ENCODE data around the gene PNPLA8.

PNPLA8 gene

GRCh38 chr7:108440613-108441012 lies 85.3 kb downstream of the PNPLA8 start:
- H3K27ac ChIP-seq (ENCODE audit: low read depth, low read length): 0 out of 2 replicates have a peak overlapping the region, but pooled peaks have one; percentile 30
- no peak overlapping the region for H3K4me3 ChIP-seq (ENCODE audit: low read depth, low read length)
- no peaks in the 10 kb centered on the region for H3K9me3 ChIP-seq (ENCODE audit: control insufficient read depth, insufficient read depth, low read depth, low read length)
- no peaks in the 10 kb centered on the region for H3K36me3 ChIP-seq (ENCODE audit: control insufficient read depth, insufficient read depth, low read length)
- H3K9ac ChIP-seq (ENCODE audit: low read length): no peak overlapping the region
- H3K27me3 ChIP-seq (ENCODE audit: control insufficient read depth, insufficient read depth, low read length): no peaks in the 10 kb centered on the region
- H3K4me1 ChIP-seq (ENCODE audit: control insufficient read depth, insufficient read depth, low read length): no peaks in the 10 kb centered on the region

DNA sequence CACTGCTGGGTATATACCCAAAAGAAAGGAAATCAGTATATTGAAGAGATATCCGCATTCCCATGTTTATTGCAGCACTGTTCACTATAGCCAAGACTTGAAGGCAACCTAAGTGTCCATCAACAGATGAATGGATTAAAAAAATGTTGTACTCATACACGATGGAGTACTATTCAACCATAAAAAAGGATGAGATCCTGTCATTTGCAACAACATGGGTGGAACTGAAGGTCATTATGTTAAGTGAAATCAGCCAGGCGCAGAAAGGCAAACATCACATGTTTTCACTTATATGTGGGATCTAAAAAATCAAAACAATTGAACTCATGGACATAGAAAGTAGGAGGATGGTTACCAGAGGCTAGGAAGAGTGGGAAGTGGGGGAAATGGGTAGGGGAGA lies 89.0 kb downstream of the PNPLA8 start:
- H3K9ac ChIP-seq (ENCODE audit: low read length): no peak overlapping the region
- H3K4me1 ChIP-seq (ENCODE audit: control insufficient read depth, insufficient read depth, low read length): no peaks in the 10 kb centered on the region
- no peaks in the 10 kb centered on the region for H3K9me3 ChIP-seq (ENCODE audit: control insufficient read depth, insufficient read depth, low read depth, low read length)
- H3K4me3 ChIP-seq (ENCODE audit: low read depth, low read length): no peak overlapping the region
- no peak overlapping the region for H3K27ac ChIP-seq (ENCODE audit: low read depth, low read length)
- no peaks in the 10 kb centered on the region for H3K36me3 ChIP-seq (ENCODE audit: control insufficient read depth, insufficient read depth, low read length)
- H3K27me3 ChIP-seq (ENCODE audit: control insufficient read depth, insufficient read depth, low read length): no peaks in the 10 kb centered on the region

DNA sequence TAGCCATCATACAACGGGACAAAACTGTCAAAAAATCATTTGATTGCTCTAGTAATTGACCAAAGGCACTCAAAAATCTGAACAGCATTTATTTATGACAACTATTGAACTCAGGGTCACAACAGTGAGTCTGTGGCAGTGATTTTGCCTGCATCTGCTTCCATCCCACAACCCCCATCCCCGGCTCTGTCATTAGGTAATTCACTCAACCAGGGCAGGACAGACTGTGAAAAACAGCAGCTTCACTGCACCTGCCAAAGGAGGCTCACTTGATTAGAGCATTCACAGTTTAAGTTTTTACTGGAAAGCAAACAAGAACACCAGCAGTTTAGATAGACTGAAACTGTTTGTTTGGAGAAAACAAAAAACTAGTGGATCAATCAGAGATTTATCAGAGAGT lies 91.9 kb downstream of the PNPLA8 start:
- H3K9me3 ChIP-seq (ENCODE audit: control insufficient read depth, insufficient read depth, low read depth, low read length): no peaks in the 10 kb centered on the region
- H3K4me1 ChIP-seq (ENCODE audit: control insufficient read depth, insufficient read depth, low read length): no peaks in the 10 kb centered on the region
- H3K27me3 ChIP-seq (ENCODE audit: control insufficient read depth, insufficient read depth, low read length): no peaks in the 10 kb centered on the region
- H3K36me3 ChIP-seq (ENCODE audit: control insufficient read depth, insufficient read depth, low read length): no peaks in the 10 kb centered on the region
- H3K9ac ChIP-seq (ENCODE audit: low read length): no peak overlapping the region
- no peak overlapping the region for H3K4me3 ChIP-seq (ENCODE audit: low read depth, low read length)
- no peak overlapping the region for H3K27ac ChIP-seq (ENCODE audit: low read depth, low read length)

GRCh38 chr7:108431099-108431498 lies 94.8 kb downstream of the PNPLA8 start:
- no peaks in the 10 kb centered on the region for H3K36me3 ChIP-seq (ENCODE audit: control insufficient read depth, insufficient read depth, low read length)
- H3K4me1 ChIP-seq (ENCODE audit: control insufficient read depth, insufficient read depth, low read length): no peaks in the 10 kb centered on the region
- no peak overlapping the region for H3K27ac ChIP-seq (ENCODE audit: low read depth, low read length)
- H3K27me3 ChIP-seq (ENCODE audit: control insufficient read depth, insufficient read depth, low read length): no peaks in the 10 kb centered on the region
- H3K9ac ChIP-seq (ENCODE audit: low read length): no peak overlapping the region
- H3K9me3 ChIP-seq (ENCODE audit: control insufficient read depth, insufficient read depth, low read depth, low read length): no peaks in the 10 kb centered on the region
- H3K4me3 ChIP-seq (ENCODE audit: low read depth, low read length): no peak overlapping the region

DNA sequence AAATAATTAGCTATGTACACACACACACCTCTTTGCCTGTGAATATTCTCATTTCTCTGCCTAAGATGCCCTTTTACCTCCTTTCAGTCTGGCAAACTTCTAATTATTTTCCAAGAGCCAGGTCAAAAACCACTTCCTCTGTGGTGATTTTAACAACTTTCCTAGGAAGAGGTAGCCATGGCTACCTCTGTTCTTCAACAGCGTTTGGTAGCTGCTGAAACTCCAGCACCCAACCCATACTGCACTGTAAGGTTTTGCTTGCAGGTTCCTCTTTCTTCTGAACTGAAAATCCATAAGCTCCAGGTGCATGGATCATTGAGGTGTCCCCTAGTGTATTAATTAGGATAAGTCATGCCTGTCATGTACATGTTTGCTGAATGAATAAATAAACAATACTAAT lies 95.3 kb downstream of the PNPLA8 start:
- Histone ChIP-seq H3K4me1 (ENCODE audit: control insufficient read depth, insufficient read depth, low read length) (no peaks in the 10 kb centered on the region), H3K4me3 (ENCODE audit: low read depth, low read length) (no peak overlapping the region), H3K9me3 (ENCODE audit: control insufficient read depth, insufficient read depth, low read depth, low read length) (no peaks in the 10 kb centered on the region), H3K27me3 (ENCODE audit: control insufficient read depth, insufficient read depth, low read length) (no peaks in the 10 kb centered on the region), H3K36me3 (ENCODE audit: control insufficient read depth, insufficient read depth, low read length) (no peaks in the 10 kb centered on the region), H3K9ac (ENCODE audit: low read length) (no peak overlapping the region), H3K27ac (ENCODE audit: low read depth, low read length) (no peak overlapping the region)

GRCh38 chr7:108427766-108428165 lies 98.2 kb downstream of the PNPLA8 start:
- no peaks in the 10 kb centered on the region for H3K36me3 ChIP-seq (ENCODE audit: control insufficient read depth, insufficient read depth, low read length)
- no peak overlapping the region for H3K4me3 ChIP-seq (ENCODE audit: low read depth, low read length)
- H3K27ac ChIP-seq (ENCODE audit: low read depth, low read length): no peak overlapping the region
- H3K9ac ChIP-seq (ENCODE audit: low read length): no peak overlapping the region
- H3K9me3 ChIP-seq (ENCODE audit: control insufficient read depth, insufficient read depth, low read depth, low read length): no peaks in the 10 kb centered on the region
- no peaks in the 10 kb centered on the region for H3K27me3 ChIP-seq (ENCODE audit: control insufficient read depth, insufficient read depth, low read length)
- no peaks in the 10 kb centered on the region for H3K4me1 ChIP-seq (ENCODE audit: control insufficient read depth, insufficient read depth, low read length)

DNA sequence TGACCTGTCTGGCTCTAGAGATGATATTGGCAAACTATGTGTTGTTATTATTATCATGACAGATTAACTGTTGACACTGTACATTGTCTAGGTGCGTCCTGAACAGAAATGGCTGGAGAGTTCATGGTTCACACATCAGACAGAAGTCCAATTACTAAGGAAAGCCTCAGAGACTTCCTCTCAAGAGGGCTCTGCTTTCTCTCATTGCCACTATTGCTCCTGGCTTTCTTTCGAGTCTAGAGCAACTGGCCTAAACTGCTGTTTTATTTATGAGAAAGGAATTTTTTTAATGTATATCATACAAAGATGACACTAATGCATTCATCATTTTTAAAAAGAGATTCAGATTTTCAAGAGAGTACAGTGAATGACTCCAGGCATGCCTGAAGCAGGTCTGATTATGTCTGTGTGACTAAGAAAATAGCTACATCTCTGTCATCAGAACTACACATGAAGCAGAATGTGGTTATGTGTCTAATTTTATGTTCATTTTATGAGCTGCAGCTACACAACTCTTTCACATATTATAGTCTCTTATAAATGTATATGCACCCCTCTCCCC lies 100.1 kb downstream of the PNPLA8 start:
- H3K27ac ChIP-seq (ENCODE audit: low read depth, low read length): no peak overlapping the region
- no peak overlapping the region for H3K4me3 ChIP-seq (ENCODE audit: low read depth, low read length)
- no peaks in the 10 kb centered on the region for H3K4me1 ChIP-seq (ENCODE audit: control insufficient read depth, insufficient read depth, low read length)
- H3K27me3 ChIP-seq (ENCODE audit: control insufficient read depth, insufficient read depth, low read length): no peaks in the 10 kb centered on the region
- no peak overlapping the region for H3K9ac ChIP-seq (ENCODE audit: low read length)
- H3K9me3 ChIP-seq (ENCODE audit: control insufficient read depth, insufficient read depth, low read depth, low read length): no peaks in the 10 kb centered on the region
- H3K36me3 ChIP-seq (ENCODE audit: control insufficient read depth, insufficient read depth, low read length): no peaks in the 10 kb centered on the region

GRCh38 chr7:108424013-108424412 lies 101.9 kb downstream of the PNPLA8 start:
- no peak overlapping the region for H3K27ac ChIP-seq (ENCODE audit: low read depth, low read length)
- no peak overlapping the region for H3K9ac ChIP-seq (ENCODE audit: low read length)
- no peaks in the 10 kb centered on the region for H3K4me1 ChIP-seq (ENCODE audit: control insufficient read depth, insufficient read depth, low read length)
- H3K4me3 ChIP-seq (ENCODE audit: low read depth, low read length): no peak overlapping the region
- H3K27me3 ChIP-seq (ENCODE audit: control insufficient read depth, insufficient read depth, low read length): no peaks in the 10 kb centered on the region
- H3K36me3 ChIP-seq (ENCODE audit: control insufficient read depth, insufficient read depth, low read length): no peaks in the 10 kb centered on the region
- no peaks in the 10 kb centered on the region for H3K9me3 ChIP-seq (ENCODE audit: control insufficient read depth, insufficient read depth, low read depth, low read length)

DNA sequence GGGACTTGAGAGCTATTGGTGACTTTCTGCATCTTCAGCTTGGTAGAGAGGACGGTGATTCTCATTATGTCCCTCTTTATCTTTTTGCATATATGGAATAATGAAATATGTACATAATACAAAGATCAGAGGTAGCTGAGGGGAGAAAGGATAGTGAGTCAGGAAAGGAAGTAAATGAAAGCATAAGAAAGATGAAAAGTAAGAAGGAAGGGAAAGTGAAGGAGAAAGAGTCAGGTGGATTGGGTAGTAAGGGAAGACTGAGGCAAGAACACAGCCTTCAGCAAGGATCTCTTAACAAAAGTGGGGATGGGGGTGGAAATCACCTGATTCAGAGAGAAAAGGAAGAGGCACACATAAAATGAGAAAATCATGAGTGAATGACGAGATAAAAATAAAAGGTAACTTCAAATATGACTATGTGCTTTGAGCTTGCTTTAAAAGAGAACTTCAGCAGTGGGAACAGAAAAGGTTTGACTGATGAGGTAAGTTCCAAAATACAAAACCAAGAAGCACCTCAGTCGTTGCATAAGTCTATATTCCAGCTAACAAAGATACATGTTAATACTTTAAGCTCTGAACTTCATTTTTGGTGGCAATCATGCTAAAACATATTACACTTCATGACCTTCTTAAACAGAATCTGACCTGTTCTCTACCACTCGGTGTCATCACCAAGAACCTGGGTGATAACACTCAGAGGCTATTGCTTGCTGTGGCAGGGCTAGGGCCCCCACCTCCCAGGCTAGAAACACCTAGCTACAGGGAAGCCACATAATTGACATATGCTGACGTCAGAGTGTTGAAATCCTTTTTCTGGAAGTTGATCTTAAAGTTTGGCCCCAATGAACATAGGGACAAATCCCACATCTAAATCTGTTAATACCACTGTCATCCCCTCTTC lies 102.6 kb downstream of the PNPLA8 start:
- Histone ChIP-seq H3K27ac (ENCODE audit: low read depth, low read length) (no peak overlapping the region), H3K36me3 (ENCODE audit: control insufficient read depth, insufficient read depth, low read length) (no peaks in the 10 kb centered on the region), H3K9me3 (ENCODE audit: control insufficient read depth, insufficient read depth, low read depth, low read length) (no peaks in the 10 kb centered on the region), H3K4me3 (ENCODE audit: low read depth, low read length) (no peak overlapping the region), H3K4me1 (ENCODE audit: control insufficient read depth, insufficient read depth, low read length) (no peaks in the 10 kb centered on the region), H3K9ac (ENCODE audit: low read length) (no peak overlapping the region), H3K27me3 (ENCODE audit: control insufficient read depth, insufficient read depth, low read length) (no peaks in the 10 kb centered on the region)

GRCh38 chr7:108421720-108422331 lies 104.1 kb downstream of the PNPLA8 start:
- H3K27ac ChIP-seq (ENCODE audit: low read depth, low read length): no peak overlapping the region
- H3K36me3 ChIP-seq (ENCODE audit: control insufficient read depth, insufficient read depth, low read length): no peaks in the 10 kb centered on the region
- H3K27me3 ChIP-seq (ENCODE audit: control insufficient read depth, insufficient read depth, low read length): no peaks in the 10 kb centered on the region
- H3K4me3 ChIP-seq (ENCODE audit: low read depth, low read length): no peak overlapping the region
- H3K4me1 ChIP-seq (ENCODE audit: control insufficient read depth, insufficient read depth, low read length): no peaks in the 10 kb centered on the region
- no peak overlapping the region for H3K9ac ChIP-seq (ENCODE audit: low read length)
- H3K9me3 ChIP-seq (ENCODE audit: control insufficient read depth, insufficient read depth, low read depth, low read length): no peaks in the 10 kb centered on the region

All from HUES6 (cell line).